Peyer's patch (tissue), 4 donors: Measurements from ENCODE around the gene NFIX. TPM values are rescaled to one million over a fixed set of nuclear protein-coding genes. Genes with fewer than 3 reads are reported as not detected.

Source experiments
- DNase-seq, 3 donors: peaks; one replicate each; pipeline ENCODE4 v3.0.0-alpha.2; 2017 to 2019
- H3K27ac ChIP-seq, 4 donors: fragments of 200-600 bp; sonication (generic); one replicate each; pipeline ENCODE4 v1.5.1; 2016 to 2019
- H3K27me3 ChIP-seq, 2 donors: fragments of 200-600 bp; sonication (generic); one replicate each; pipeline ENCODE4 v1.5.1; 2019
- H3K36me3 ChIP-seq, 3 donors: fragments of 200-600 bp; sonication (generic); one replicate each; pipeline ENCODE4 v1.5.1; 2016 to 2019
- H3K4me1 ChIP-seq, 4 donors: fragments of 200-600 bp; sonication (generic); one replicate each; pipeline ENCODE4 v1.5.1; 2016 to 2019
- H3K4me3 ChIP-seq, 4 donors: fragments of 200-600 bp; sonication (generic); 1 replicate in 3 of 4; 2 replicates in 1 of 4; pipeline ENCODE4 v1.5.1; 2016 to 2019; ENCODE audit warnings: mild to moderate bottlenecking in 1 of 4
- H3K9me3 ChIP-seq, 4 donors: fragments of 200-600 bp; sonication (generic); one replicate each; pipeline ENCODE4 v1.5.1; 2016 to 2019; ENCODE audit warnings: mild to moderate bottlenecking in 1 of 4
- POLR2A ChIP-seq, 2 donors: fragments of 450-650 bp; IDR thresholded peaks; one replicate each; pipeline ENCODE4 v1.5.1; 2017; ENCODE audit warnings: antibody characterized with exemption in 2 of 2, mild to moderate bottlenecking in 2 of 2, moderate library complexity in 2 of 2
- total RNA-seq, 4 donors: library from RNA; depleted of rRNA; stranded (reverse); fragments of >200 nt; gene quantifications; one replicate each; pipeline ENCODE4 v1.1.0, GENCODE V29; 2016
- TF ChIP-seq, protein P1 (sequence below), 6 experiments: fragments of 450-650 bp in 4 of 6; fragments of 200-600 bp in 2 of 6; sonication (generic) in 1 of 6; IDR thresholded peaks; one replicate each; pipeline ENCODE4 v1.5.1; 2017 to 2019; ENCODE audit warnings: antibody characterized with exemption in 6 of 6, mild to moderate bottlenecking in 3 of 6, moderate library complexity in 1 of 6

NFIX gene
- total RNA-seq, 4 donors from 2014 or later: 13.5 to 56.9 (median 40.0) TPM

DNA sequence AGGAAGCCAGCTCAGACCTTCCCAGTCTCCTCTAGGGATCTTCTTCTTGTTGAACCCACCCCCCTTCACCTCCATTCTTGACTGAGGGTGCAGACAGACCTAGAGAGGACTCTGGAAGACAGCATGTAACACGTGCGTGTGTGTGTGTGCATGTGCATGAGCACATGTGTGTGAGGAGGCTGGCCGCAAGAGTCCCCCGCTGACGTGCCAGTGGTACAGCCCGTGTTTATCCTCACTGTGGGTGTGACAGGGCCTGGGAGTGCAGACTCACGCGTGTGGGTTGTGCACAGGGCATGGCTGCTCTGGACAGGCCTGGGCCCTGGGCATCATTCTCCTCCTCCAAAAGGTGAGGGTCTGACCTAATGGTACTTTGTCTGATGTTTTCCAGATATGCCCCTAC is 81.0 kb downstream of the NFIX start:
- no peak for DNase-seq
- Histone ChIP-seq H3K4me1 (peaks cover 0 to 40% (median 6%) of the 10 kb centered on the region in 4 donors), H3K4me3 (no peak overlapping the region), H3K9me3 (no peaks in the 10 kb centered on the region), H3K36me3 (peaks cover 0 to 13% (median 0%) of the 10 kb centered on the region in 3 donors), H3K27ac (no peak overlapping the region), H3K27me3 (no peaks in the 10 kb centered on the region)
- TF ChIP-seq POLR2A (IDR thresholded peaks at IDR 0.05): no peak
- TF ChIP-seq, protein P1, sequence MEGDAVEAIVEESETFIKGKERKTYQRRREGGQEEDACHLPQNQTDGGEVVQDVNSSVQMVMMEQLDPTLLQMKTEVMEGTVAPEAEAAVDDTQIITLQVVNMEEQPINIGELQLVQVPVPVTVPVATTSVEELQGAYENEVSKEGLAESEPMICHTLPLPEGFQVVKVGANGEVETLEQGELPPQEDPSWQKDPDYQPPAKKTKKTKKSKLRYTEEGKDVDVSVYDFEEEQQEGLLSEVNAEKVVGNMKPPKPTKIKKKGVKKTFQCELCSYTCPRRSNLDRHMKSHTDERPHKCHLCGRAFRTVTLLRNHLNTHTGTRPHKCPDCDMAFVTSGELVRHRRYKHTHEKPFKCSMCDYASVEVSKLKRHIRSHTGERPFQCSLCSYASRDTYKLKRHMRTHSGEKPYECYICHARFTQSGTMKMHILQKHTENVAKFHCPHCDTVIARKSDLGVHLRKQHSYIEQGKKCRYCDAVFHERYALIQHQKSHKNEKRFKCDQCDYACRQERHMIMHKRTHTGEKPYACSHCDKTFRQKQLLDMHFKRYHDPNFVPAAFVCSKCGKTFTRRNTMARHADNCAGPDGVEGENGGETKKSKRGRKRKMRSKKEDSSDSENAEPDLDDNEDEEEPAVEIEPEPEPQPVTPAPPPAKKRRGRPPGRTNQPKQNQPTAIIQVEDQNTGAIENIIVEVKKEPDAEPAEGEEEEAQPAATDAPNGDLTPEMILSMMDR (IDR thresholded peaks at IDR 0.05): no peak

DNA sequence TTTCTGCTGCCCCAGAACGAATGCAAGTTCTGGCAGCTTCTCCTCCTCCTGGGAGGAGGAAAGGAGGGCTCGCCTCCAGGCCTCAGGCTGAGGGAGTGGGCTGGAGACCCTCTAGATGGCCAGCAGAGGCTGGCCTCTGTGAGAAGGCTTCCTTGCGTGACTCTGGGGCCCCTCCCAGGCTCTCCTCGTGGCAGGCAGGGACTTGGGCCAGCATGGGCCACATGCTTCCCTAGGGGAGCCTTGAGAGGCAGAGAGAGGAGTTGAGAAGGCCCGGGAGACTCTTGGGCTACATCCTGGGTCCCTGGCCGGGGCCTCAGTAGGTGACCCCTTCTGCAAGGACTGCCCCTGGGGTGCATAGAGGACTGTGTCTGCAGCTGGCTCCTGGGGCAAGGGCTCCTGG is 81.5 kb downstream of the NFIX start:
- H3K27ac ChIP-seq: peak overlapping the region in 1 of 4 donors; percentile 8
- TF ChIP-seq POLR2A (IDR thresholded peaks at IDR 0.05): no peak
- TF ChIP-seq, protein P1 (IDR thresholded peaks at IDR 0.05): no peak

DNA sequence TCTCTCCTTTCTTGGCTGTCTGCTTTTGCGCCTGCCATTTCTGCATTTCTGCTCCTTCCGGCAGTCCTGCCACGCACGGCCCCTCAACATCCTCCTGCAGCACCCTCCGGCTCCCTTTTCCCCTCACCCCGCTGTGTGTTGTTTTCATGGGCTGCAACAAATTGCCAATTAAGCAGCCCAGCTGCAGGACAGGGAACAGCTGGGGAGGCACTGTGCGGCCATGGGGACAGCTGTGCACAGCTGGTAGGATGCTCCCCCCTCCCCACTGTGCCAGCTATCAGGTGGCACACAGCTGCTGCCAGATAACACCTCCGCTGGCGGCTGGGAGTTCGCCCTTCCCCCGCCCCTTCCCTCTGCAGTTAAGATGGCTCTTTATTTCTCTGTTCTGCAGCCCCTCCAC is 82.0 kb downstream of the NFIX start:
- peaks cover 0 to 40% (median 6%) of the 10 kb centered on the region in 4 donors for H3K4me1 ChIP-seq
- no peaks in the 10 kb centered on the region for H3K9me3 ChIP-seq
- no peak for TF ChIP-seq POLR2A (IDR thresholded peaks at IDR 0.05)
- TF ChIP-seq, protein P1 (IDR thresholded peaks at IDR 0.05): no peak
- DNase-seq: no peak
- H3K4me3 ChIP-seq: no peak overlapping the region
- no peak overlapping the region for H3K27ac ChIP-seq
- H3K36me3 ChIP-seq: peaks cover 0 to 16% (median 0%) of the 10 kb centered on the region in 3 donors
- no peaks in the 10 kb centered on the region for H3K27me3 ChIP-seq

More for the DNA sequence above, 81.5 kb downstream of the NFIX start:
- DNase-seq: no peak
- no peaks in the 10 kb centered on the region for H3K9me3 ChIP-seq
- H3K4me3 ChIP-seq: no peak overlapping the region
- no peaks in the 10 kb centered on the region for H3K27me3 ChIP-seq
- H3K4me1 ChIP-seq: peaks cover 0 to 40% (median 6%) of the 10 kb centered on the region in 4 donors
- peaks cover 0 to 16% (median 0%) of the 10 kb centered on the region in 3 donors for H3K36me3 ChIP-seq

DNA sequence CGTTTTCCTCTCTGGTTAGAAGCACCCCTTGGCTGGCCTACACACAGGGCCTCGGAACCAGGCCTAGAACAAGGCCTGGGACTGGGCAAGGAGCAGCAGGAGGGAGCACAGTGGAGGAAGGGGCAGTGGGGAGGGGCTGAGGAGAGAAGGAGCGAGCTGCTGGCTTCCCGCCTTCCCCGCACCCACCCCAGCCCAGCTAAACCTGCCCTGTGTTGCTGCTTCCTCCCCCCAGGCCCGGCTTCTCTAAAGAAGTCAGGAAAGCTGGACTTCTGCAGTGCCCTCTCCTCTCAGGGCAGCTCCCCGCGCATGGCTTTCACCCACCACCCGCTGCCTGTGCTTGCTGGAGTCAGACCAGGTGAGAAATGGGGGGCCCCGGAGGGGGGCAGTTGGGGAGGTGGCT is 83.1 kb downstream of the NFIX start:
- Histone ChIP-seq H3K4me3 (no peak overlapping the region), H3K27me3 (no peaks in the 10 kb centered on the region), H3K4me1 (peaks cover 0 to 40% (median 6%) of the 10 kb centered on the region in 4 donors), H3K9me3 (no peaks in the 10 kb centered on the region), H3K36me3 (peaks cover 0 to 16% (median 0%) of the 10 kb centered on the region in 3 donors), H3K27ac (peak overlapping the region in 3 of 4 donors; percentile 17 to 82 (median 73))
- no peak for TF ChIP-seq POLR2A (IDR thresholded peaks at IDR 0.05)
- TF ChIP-seq, protein P1 (IDR thresholded peaks at IDR 0.05): no peak
- no peak for DNase-seq

DNA sequence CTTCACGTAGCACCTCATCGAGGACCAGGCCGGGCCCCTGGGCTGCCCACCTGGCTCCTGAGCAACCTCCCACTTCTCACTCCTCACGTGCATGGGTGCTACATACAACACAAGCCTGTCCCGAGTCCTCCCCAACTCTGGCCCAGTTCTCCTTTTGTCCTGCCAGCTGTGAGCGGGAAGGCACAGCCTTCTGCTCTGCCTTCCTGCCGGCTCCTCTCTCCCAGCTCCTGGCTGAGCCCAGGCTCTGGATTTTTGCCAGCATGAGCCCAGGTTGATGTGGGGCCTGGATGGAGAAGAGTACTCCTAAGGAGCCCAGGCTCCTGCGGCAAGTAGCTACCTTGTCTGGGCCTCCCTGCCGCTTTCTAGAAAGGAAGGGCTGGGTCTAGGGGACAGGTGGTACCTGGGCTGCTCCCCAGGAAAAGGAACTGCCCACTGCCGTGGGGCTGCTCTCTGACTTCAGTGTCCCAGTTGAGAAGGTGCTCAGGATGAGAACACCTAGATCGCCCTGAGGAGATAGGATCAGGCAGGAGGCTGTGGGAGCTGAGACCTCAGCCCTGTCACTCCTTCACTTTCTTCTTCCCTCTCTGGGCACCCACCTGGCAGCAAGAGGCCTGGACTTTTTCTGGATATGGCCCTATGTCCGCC is 83.7 kb downstream of the NFIX start:
- TF ChIP-seq POLR2A (IDR thresholded peaks at IDR 0.05): no peak
- TF ChIP-seq, protein P1 (IDR thresholded peaks at IDR 0.05): no peak
- peaks cover 0 to 40% (median 6%) of the 10 kb centered on the region in 4 donors for H3K4me1 ChIP-seq
- peaks cover 0 to 16% (median 0%) of the 10 kb centered on the region in 3 donors for H3K36me3 ChIP-seq
- no peaks in the 10 kb centered on the region for H3K27me3 ChIP-seq
- H3K4me3 ChIP-seq: no peak overlapping the region
- H3K9me3 ChIP-seq: no peaks in the 10 kb centered on the region
- peak overlapping the region; percentile 17 to 82 (median 58) for H3K27ac ChIP-seq
- DNase-seq: no peak
